Measurements from ENCODE around the gene MLLT11. TPM values are rescaled to one million over a fixed set of nuclear protein-coding genes. Genes with fewer than 3 reads are reported as not detected.

MLLT11 gene
- total and polyA plus RNA-seq, 2 of the 4 experiments (the other 2 are of a cell fraction), result 3.6 to 17.5 TPM

GRCh38 chr1:151059109-151060006 lies 839 bp upstream of the MLLT11 start, which contains the start of gene CDC42SE1:
TSS of gene CDC42SE1 (minus strand) at chr1:151059622. CDS start at chr1:151055730, 3,892 bp downstream.
- Histone ChIP-seq H4K91ac (ENCODE audit: insufficient read depth, low read depth, low read length) (peak within 1 kb of the TSS; percentile 89), H4K20me1 (ENCODE audit: insufficient read depth, low read length) (peaks cover 45% of the 10 kb centered on the region), H3K27ac (ENCODE audit: insufficient read depth, low read length) (peak within 1 kb of the TSS; percentile 99), H3K4me1 (ENCODE audit: control insufficient read depth, insufficient read depth, low read length) (peaks cover 15% of the 10 kb centered on the region), H3K23ac (ENCODE audit: low read depth, low read length) (peak within 1 kb of the TSS; percentile 96), H3K9ac (ENCODE audit: low read depth, low read length) (peak within 1 kb of the TSS; percentile 98), H2BK15ac (ENCODE audit: low read depth, low read length) (peak within 1 kb of the TSS; percentile 91; the same call in 2 of the 3 replicates), H2BK20ac (ENCODE audit: low read depth, low read length) (peak within 1 kb of the TSS; percentile 36), H3K36me3 (ENCODE audit: control insufficient read depth, insufficient read depth, low read length) (peaks cover 22% of the 10 kb centered on the region), H3K4ac (ENCODE audit: low read depth, low read length) (peak within 1 kb of the TSS; percentile 97), H3K56ac (ENCODE audit: extremely low read depth, insufficient read depth, low read length) (peak within 1 kb of the TSS; percentile 94), H3K9me1 (ENCODE audit: insufficient read depth, low read length) (peaks cover 23% of the 10 kb centered on the region), H4K5ac (ENCODE audit: low read depth, low read length) (peak within 1 kb of the TSS; percentile 91), H2AFZ (replicated peaks; ENCODE audit: low read length, poor library complexity) (peak within 1 kb of the TSS; percentile 96), H3K9me3 (ENCODE audit: control insufficient read depth, insufficient read depth, low read length) (no peaks in the 10 kb centered on the region), H3K18ac (ENCODE audit: low read depth, low read length) (peak within 1 kb of the TSS; percentile 78), H2BK5ac (ENCODE audit: low read depth, low read length, poor library complexity, severe bottlenecking) (peak within 1 kb of the TSS; percentile 100), H3K14ac (replicated peaks; ENCODE audit: low read depth, low read length) (peak within 1 kb of the TSS; percentile 99), H3K4me2 (ENCODE audit: low read depth, low read length) (peak within 1 kb of the TSS; percentile 98), H3K79me1 (ENCODE audit: low read depth in 1 of 2, low read length in 2 of 2) (peaks cover 29 to 67% of the 10 kb centered on the region in 2 experiments), H2AK9ac (replicated peaks; ENCODE audit: low read depth, low read length, poor library complexity) (peak within 1 kb of the TSS; percentile 99), H3K4me3 (ENCODE audit: insufficient read depth, low read depth, low read length) (peak within 1 kb of the TSS; percentile 89), H2AK5ac (ENCODE audit: low read depth, low read length) (peak within 1 kb of the TSS; percentile 91), H4K8ac (ENCODE audit: low read depth in 2 of 2, low read length in 2 of 2) (peak within 1 kb of the TSS; percentile 54 to 95), H2BK120ac (ENCODE audit: low read depth, low read length) (peak within 1 kb of the TSS; percentile 87), H3K27me3 (ENCODE audit: control insufficient read depth, insufficient read depth, low read length) (no peaks in the 10 kb centered on the region)
- no TSS peak for BruUV-seq (replicated peaks)
- dilution Hi-C loops (cut with HindIII; ENCODE audit: low sequenced_read_pairs, unreplicated experiment) (no loop called here), intact Hi-C loops (cut with micrococcal nuclease) (loop anchor here (5.0 kb wide), 1 partner anchor 52 kb away; the partner anchor contains the start of genes MINDY1 and PRUNE1), in situ Hi-C loops (cut with MboI; ENCODE audit: low sequenced_read_pairs) (no loop called here)
- DNase-seq (peak; percentile 80), ATAC-seq (ENCODE audit: low read depth) (peak; percentile 76)
- ChIA-PET POLR2A (ENCODE audit: unreplicated experiment) (interaction anchor here (0.7 to 1.0 kb wide), 3 partner anchors 11 to 224 kb away, joined by 3 to 4 read pairs (median 3); no protein-coding TSS in a partner anchor), CTCF (interaction anchor here (0.6 to 0.9 kb wide), 3 partner anchors 8 to 1161 kb away, joined by 3 to 5 read pairs (median 3); no protein-coding TSS in a partner anchor)
- WGBS, 2 experiments (ENCODE audit: extremely low coverage in 2 of 2, insufficient read length in 1 of 2), result 0% methylated on average over 25 of the region's 58 CpGs; no CpG with 5 or more reads in 1 of the 2 experiments
- TF ChIP-seq POLR2A (IDR thresholded peaks at IDR 0.05; ENCODE audit: low read depth, low read length) (peak; percentile 94), RCOR1 (IDR thresholded peaks at IDR 0.05; ENCODE audit: insufficient replicate concordance, low read length) (no peak), RFX5 (IDR thresholded peaks at IDR 0.05; ENCODE audit: low read depth, low read length) (no peak), MAFK (IDR thresholded peaks at IDR 0.05; ENCODE audit: low read depth, low read length) (no peak), RAD21 (IDR thresholded peaks at IDR 0.05; ENCODE audit: low read length) (peak; percentile 40), NFE2L2 (IDR thresholded peaks at IDR 0.05; ENCODE audit: low read depth, low read length) (no peak), MAZ (IDR thresholded peaks at IDR 0.05; ENCODE audit: borderline replicate concordance, low read depth, low read length) (peak; percentile 76), MXI1 (IDR thresholded peaks at IDR 0.05; ENCODE audit: borderline replicate concordance, low read depth, low read length) (no peak), ELK1 (IDR thresholded peaks at IDR 0.05; ENCODE audit: borderline replicate concordance, low read depth, low read length) (no peak), CHD1 (IDR thresholded peaks at IDR 0.05; ENCODE audit: low read depth, low read length) (peak; percentile 85; the same call in 1 of the 2 replicates), FOS (IDR thresholded peaks at IDR 0.05; ENCODE audit: low read depth, low read length) (0 out of 2 replicates have a peak, but pooled peaks have one; percentile 4), USF2 (IDR thresholded peaks at IDR 0.05; ENCODE audit: low read depth, low read length) (no peak), BHLHE40 (IDR thresholded peaks at IDR 0.05; ENCODE audit: low read depth, low read length) (no peak), CEBPB (IDR thresholded peaks at IDR 0.05; ENCODE audit: low read depth, low read length) (peak; percentile 98), SMC3 (IDR thresholded peaks at IDR 0.05; ENCODE audit: low read depth, low read length) (peak; percentile 19; the same call in 1 of the 2 replicates)

Measured in IMR-90 (cell line).